Loucy (cell line): ENCODE measurements around the gene ODC1.

Experiments
- EZH2phosphoT487 ChIP-seq: fragments of 200-600 bp; IDR thresholded peaks from 2 replicates; pipeline ENCODE4 v1.6.1; 2018; ENCODE audit warnings: antibody characterized with exemption, mild to moderate bottlenecking, moderate library complexity, borderline replicate concordance
- TF ChIP-seq, protein P1 (sequence below): fragments of 200-600 bp; sonication (generic); conservative IDR thresholded peaks from 2 replicates; pipeline ENCODE4 v1.5.1; 2014; ENCODE audit warnings: mild to moderate bottlenecking, antibody characterized with exemption, low read length

DNA sequence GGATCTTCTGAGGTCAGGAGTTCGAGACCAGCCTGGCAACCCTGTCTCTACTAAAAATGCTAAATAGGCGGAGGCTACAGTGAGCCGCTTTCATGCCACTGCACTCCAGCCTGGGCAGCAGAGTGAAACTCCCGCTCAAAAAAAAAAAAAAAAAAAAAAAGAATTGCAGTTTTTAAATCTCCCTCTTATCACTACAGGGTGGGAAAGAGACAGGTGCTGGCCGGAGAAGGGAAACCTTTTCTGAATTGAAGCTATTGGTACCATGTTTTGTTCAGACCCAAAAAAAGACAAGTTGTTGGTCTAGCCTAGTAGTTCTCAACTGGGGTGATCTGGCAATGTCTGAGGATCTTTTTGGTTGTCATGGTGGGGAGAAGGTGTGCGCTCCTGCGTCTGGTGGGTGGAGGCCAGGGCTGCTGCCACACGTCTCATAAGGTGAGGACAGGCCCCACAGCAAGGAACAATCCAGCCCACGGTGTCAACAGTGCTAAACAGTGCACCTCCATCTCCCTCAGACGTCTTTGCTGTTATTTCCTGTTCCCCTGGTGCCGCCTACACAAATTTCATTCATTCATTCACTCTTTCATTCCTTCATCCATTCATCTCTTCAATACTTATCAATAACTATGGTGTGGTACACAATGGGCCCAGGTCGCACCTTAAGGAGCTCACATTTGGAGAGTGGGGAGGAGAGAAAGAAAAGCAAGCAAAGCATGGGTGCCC lies 28.8 kb upstream of the ODC1 start:
- TF ChIP-seq, protein P1, sequence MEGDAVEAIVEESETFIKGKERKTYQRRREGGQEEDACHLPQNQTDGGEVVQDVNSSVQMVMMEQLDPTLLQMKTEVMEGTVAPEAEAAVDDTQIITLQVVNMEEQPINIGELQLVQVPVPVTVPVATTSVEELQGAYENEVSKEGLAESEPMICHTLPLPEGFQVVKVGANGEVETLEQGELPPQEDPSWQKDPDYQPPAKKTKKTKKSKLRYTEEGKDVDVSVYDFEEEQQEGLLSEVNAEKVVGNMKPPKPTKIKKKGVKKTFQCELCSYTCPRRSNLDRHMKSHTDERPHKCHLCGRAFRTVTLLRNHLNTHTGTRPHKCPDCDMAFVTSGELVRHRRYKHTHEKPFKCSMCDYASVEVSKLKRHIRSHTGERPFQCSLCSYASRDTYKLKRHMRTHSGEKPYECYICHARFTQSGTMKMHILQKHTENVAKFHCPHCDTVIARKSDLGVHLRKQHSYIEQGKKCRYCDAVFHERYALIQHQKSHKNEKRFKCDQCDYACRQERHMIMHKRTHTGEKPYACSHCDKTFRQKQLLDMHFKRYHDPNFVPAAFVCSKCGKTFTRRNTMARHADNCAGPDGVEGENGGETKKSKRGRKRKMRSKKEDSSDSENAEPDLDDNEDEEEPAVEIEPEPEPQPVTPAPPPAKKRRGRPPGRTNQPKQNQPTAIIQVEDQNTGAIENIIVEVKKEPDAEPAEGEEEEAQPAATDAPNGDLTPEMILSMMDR: no peak
- no peak for TF ChIP-seq EZH2phosphoT487
